Coronary artery (tissue), 2 donors: ENCODE data around the gene COMTD1.

ENCODE experiments used
- DNase-seq: peaks from one replicate; pipeline ENCODE4 v3.0.0-alpha.2; 2017; ENCODE audit warnings: low spot score
- H3K27ac ChIP-seq, 2 donors: fragments of 200-600 bp; sonication (generic); one replicate each; pipeline ENCODE4 v1.5.1; 2016 to 2019
- H3K4me3 ChIP-seq: fragments of 200-600 bp; sonication (generic); 2 replicates; pipeline ENCODE4 v1.5.1; 2016; ENCODE audit warnings: mild to moderate bottlenecking, moderate library complexity
- TF ChIP-seq, protein P1 (sequence below): fragments of 200-600 bp; sonication (generic); IDR thresholded peaks from one replicate; pipeline ENCODE4 v1.5.1; 2019; ENCODE audit warnings: antibody characterized with exemption

The COMTD1 gene

DNA sequence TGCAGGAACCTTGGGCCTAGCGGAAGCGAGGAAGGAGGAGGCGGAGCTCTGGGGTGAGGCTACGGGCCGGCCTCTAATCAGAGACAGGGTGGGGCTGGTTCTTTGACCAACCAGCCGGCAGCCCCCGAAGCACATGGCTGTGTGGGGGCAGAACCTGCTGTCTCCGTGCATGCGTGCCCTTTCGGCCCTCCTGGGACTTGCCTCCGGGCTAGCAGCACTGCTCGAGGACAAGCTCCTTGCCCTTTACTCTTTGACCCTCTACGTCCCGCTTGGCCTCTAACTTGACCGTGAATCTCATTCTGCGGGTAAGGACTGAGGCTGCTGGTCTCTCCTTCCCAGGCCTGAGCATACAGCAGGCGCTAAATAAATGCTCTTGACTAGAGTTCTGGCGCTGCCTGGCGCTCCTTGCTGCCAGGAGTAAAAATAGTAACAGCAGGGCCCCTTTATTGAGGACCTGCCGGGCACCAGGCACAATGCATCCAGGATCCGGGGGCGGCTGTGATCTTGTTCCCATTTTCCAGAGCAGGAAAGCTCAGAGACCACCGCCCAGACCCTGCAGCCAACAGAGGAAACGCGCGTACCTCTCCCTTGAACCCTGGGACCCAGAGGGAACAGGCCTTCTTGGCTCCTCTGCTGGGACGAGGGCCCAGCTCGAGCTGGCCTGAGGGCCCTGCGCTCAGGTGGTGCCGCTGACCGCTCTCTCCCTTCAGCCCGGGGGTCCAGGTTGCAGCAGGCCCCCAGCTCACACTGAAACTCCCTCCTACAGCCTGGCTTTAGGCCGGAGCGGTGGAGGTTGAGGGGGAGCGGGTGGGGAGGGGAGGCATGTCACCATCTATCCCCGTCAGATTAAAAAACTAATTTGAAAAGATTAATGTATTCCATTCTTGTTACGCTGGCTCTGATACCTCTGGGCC is 2.7 kb upstream of the COMTD1 start:
- TF ChIP-seq, protein P1, sequence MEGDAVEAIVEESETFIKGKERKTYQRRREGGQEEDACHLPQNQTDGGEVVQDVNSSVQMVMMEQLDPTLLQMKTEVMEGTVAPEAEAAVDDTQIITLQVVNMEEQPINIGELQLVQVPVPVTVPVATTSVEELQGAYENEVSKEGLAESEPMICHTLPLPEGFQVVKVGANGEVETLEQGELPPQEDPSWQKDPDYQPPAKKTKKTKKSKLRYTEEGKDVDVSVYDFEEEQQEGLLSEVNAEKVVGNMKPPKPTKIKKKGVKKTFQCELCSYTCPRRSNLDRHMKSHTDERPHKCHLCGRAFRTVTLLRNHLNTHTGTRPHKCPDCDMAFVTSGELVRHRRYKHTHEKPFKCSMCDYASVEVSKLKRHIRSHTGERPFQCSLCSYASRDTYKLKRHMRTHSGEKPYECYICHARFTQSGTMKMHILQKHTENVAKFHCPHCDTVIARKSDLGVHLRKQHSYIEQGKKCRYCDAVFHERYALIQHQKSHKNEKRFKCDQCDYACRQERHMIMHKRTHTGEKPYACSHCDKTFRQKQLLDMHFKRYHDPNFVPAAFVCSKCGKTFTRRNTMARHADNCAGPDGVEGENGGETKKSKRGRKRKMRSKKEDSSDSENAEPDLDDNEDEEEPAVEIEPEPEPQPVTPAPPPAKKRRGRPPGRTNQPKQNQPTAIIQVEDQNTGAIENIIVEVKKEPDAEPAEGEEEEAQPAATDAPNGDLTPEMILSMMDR: no peak
- H3K4me3 ChIP-seq: no peak overlapping the region
- no peak for DNase-seq

DNA sequence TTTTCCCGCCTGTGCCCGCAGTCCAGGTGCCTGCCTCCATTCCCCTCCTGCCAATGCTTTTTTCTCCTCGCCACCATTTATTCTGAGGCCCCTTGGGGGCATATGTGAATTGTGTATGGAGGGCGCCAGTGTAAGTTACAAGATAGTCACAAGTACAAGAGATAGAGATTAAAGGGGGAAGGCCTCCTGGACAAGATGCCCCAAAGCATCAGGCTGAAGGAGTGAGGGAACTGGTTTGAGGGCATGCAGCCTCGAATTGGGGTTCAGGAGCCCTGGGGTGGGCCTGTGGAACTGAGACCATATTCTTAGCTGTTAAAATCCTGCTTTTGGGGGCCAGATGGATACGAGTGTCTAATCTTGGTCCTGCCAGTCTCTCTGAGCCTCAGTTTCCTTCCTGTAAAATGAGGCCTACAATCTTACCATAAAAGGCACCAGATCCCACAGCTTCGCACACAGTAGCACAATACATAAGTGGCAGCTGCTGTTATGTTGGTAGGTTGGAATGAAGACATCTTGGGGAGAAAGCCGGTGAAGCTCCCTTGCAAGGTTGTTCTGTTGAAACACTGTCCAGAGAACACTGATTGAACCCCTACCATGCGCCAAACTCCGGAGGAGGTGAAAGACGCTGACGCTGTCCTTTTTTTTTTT is 545 bp upstream of the COMTD1 start:
- Histone ChIP-seq H3K27ac (peak overlapping the region in 1 of 2 donors; percentile 96), H3K4me3 (peak overlapping the region; percentile 88)
- no peak for DNase-seq
- TF ChIP-seq, protein P1: no peak

More for the DNA sequence above, 2.7 kb upstream of the COMTD1 start:
- no peak overlapping the region for H3K27ac ChIP-seq

DNA sequence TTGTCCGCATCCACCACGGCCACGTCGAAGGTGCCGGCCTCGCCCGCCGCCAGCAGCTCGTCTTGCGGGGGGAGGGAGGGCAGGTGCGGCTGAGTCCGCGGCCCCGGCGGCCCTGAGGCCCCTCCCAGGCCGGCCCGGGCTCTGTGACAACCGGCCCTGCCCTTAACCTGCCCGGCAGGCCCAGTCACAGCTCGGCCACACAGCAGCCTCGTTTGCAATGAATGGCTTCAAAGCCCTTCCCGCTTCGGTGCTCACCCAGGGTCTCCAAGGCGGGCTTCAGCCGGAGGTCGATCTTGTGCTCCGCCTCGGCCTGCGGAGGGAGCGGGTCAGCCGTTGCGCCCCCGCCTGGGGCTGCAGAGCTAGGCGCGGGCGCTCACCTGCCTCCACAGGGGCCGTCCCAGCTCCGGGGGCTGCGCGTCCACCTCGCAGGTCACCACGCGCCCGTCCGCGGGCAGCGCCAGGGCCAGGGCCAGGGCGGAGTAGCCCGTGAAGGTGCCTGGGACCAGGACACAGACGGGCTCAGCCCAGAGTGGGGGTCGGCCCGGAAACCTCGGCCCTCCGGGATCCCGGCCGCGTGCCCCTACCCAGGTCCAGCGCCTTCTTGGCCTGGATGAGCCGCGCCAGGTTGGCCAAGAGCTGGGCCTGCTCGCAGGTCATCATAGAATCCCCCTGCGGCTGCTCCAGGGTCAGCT is 928 bp downstream of the COMTD1 start:
- TF ChIP-seq, protein P1: no peak
- H3K27ac ChIP-seq: peak overlapping the region; percentile 73 to 96
- DNase-seq: no peak
- peak overlapping the region; percentile 88 for H3K4me3 ChIP-seq

DNA sequence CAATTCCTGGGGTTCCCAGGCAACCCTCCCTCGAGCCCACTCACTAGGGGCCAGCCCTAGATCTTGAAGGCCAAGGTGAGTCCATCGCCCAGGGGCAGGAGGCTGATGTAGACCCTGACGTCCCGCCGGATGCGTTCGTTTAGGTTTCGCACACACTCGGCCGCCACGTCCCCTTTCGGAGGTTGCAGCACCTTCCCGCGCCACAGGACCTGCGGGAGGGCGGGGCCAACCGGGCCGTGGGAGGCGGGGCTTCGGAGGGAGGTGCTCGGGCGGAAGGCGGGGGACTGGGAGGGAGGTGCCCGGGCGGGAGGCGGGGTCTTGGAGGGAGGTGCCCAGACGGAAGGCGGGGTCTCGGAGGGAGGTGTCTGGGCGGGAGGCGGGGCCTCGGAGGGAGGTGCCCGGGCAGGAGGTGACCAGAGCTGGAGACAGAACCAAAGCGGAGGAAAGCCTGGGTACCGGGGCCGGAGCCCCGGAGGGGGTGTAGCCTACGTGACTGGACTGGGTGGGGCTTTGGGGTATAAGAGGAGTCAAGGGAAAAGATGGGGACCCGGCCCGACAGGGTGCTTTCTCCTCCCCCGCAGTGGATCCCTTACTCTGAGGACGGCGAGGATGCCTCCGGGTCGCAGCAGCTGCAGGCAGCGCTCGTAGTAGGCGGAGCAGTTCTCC is 1.6 kb downstream of the COMTD1 start:
- TF ChIP-seq, protein P1: no peak
- Histone ChIP-seq H3K27ac (peak overlapping the region; percentile 73 to 96), H3K4me3 (peak overlapping the region; percentile 88)
- peak; percentile 96 for DNase-seq

DNA sequence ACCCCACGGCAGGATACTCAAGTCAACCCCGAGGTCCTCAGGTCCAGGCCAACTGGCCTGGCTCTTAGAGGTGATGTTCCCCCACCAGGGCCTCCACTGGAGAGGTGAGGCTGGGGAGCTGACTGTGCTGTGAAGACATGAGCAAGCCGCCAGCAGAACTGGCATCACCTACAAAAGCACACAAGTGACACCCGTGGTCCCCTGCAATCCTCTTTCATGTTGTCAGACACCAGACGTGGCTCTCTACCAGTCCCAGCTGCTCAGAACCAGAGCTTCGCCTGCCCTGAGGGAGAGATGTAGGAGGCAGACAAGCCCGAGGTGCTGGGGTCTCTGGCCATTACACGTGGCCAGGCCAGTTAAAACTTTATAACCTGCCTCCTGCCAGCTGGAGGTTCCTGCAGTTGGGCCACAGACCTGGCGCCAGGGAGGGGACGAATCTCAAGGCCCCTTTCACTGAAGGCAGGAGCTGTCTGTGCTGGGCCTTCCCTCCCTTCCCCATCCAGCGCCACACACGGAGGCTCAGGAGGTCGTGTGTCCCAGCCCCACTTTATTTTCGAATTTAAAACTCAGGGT is 2.2 kb downstream of the COMTD1 start:
- H3K4me3 ChIP-seq: peak overlapping the region; percentile 88
- TF ChIP-seq, protein P1: no peak
- peak overlapping the region; percentile 73 to 96 for H3K27ac ChIP-seq
- DNase-seq: no peak
